Lung microvascular endothelial cell (primary cell): ENCODE measurements around the gene AJUBA. TPM values are rescaled to one million over a fixed set of nuclear protein-coding genes. Genes with fewer than 3 reads are reported as not detected.
"Not testable (repeated sequence)": the region's sequence is repeated elsewhere in the genome, so short reads cannot be mapped to it uniquely, and the experiment has no call there.

Source experiments
- DNase-seq, 2 donors: peaks; one replicate each; pipeline versions ENCODE4 v3.0.0 to v3.0.0-alpha.2; 2010; ENCODE audit warnings: low read depth in 2 of 2
- total RNA-seq: library from RNA; depleted of rRNA; stranded (reverse); fragments of >200 nt; gene quantifications from 2 replicates; pipeline ENCODE4 v1.2.1, GENCODE V29; 2014

Gene AJUBA
- 36.0 and 70.2 TPM in 2 replicates for total RNA-seq

- DNase-seq, result peak; percentile 91 to 94
Observed at GRCh38 chr14:22982477-22983245, at the start of gene AJUBA. Gene AJUBA (minus strand): TSS chr14:22982551. CDS start chr14:22982266, 285 bp downstream.

- DNase-seq, result no peak
Observed at GRCh38 chr14:23030936-23031335, 48.6 kb upstream of the AJUBA start.

- DNase-seq, result peak; percentile 40
Observed at GRCh38 chr14:23028799-23029198, 46.4 kb upstream of the AJUBA start.

- DNase-seq, result no peak
Observed at GRCh38 chr14:23025151-23025814, 42.9 kb upstream of the AJUBA start.

GRCh38 chr14:23024612-23025075 lies 42.3 kb upstream of the AJUBA start:
- no peak for DNase-seq

GRCh38 chr14:23023795-23024152 lies 41.4 kb upstream of the AJUBA start:
- DNase-seq, result no peak

GRCh38 chr14:23023022-23023794 lies 40.9 kb upstream of the AJUBA start:
- no peak for DNase-seq

- no peak for DNase-seq
Observed at GRCh38 chr14:23021889-23022442, 39.6 kb upstream of the AJUBA start.

GRCh38 chr14:23021434-23021833 lies 39.1 kb upstream of the AJUBA start:
- no peak for DNase-seq

- DNase-seq, result no peak
Observed at GRCh38 chr14:23020143-23021128, 38.1 kb upstream of the AJUBA start.

GRCh38 chr14:23018107-23018506 lies 35.8 kb upstream of the AJUBA start:
- DNase-seq, result no peak

GRCh38 chr14:23017091-23017490 lies 34.7 kb upstream of the AJUBA start:
- no peak for DNase-seq

- DNase-seq, result no peak
Observed at GRCh38 chr14:23015618-23016017, 33.3 kb upstream of the AJUBA start.

- not testable (repeated sequence) for DNase-seq
Observed at GRCh38 chr14:23013749-23014054, 31.4 kb upstream of the AJUBA start.

GRCh38 chr14:23013054-23013748 lies 30.9 kb upstream of the AJUBA start:
- no peak for DNase-seq

GRCh38 chr14:23009939-23010726 lies 27.8 kb upstream of the AJUBA start, which contains the start of gene C14orf93:
Gene C14orf93 (minus strand): TSS chr14:23010143. CDS start chr14:22999023, 11,120 bp downstream.
- peak; percentile 66 to 74 for DNase-seq

GRCh38 chr14:23009483-23009938 lies 27.2 kb upstream of the AJUBA start:
- no peak for DNase-seq

GRCh38 chr14:23008831-23009230 lies 26.5 kb upstream of the AJUBA start:
- peak in 1 of 2 donors; percentile 48 for DNase-seq
